Parathyroid adenoma (tissue), 2 donors: Measurements from ENCODE around the gene CTBP1.

Source experiments
- H2AFZ ChIP-seq: fragments of 300-600 bp; sonication (generic); one replicate; pipeline ENCODE4 v1.7.0; 2017; ENCODE audit warnings: antibody characterized with exemption, mild to moderate bottlenecking
- H3K27ac ChIP-seq: fragments of 300-600 bp; sonication (generic); one replicate; pipeline ENCODE4 v1.7.0; 2017
- H3K27me3 ChIP-seq: fragments of 300-600 bp; sonication (generic); one replicate; pipeline ENCODE4 v1.7.0; 2017; ENCODE audit warnings: low read length; ENCODE audit not compliant: control insufficient read depth, insufficient read depth
- H3K36me3 ChIP-seq: fragments of 300-600 bp; sonication (generic); one replicate; pipeline ENCODE4 v1.7.0; 2017; ENCODE audit warnings: low read length; ENCODE audit not compliant: control insufficient read depth, insufficient read depth
- H3K4me1 ChIP-seq: fragments of 300-600 bp; sonication (generic); one replicate; pipeline ENCODE4 v1.7.0; 2017; ENCODE audit warnings: control low read depth
- H3K4me2 ChIP-seq: fragments of 300-600 bp; sonication (generic); one replicate; pipeline ENCODE4 v1.7.0; 2017; ENCODE audit warnings: low read length
- H3K4me3 ChIP-seq: fragments of 300-600 bp; sonication (generic); one replicate; pipeline ENCODE4 v1.7.0; 2017; ENCODE audit warnings: low read depth, low read length
- H3K79me2 ChIP-seq: fragments of 300-600 bp; sonication (generic); one replicate; pipeline ENCODE4 v1.7.0; 2017; ENCODE audit warnings: control low read depth
- H3K9ac ChIP-seq: fragments of 300-600 bp; sonication (generic); one replicate; pipeline ENCODE4 v1.7.0; 2017; ENCODE audit warnings: mild to moderate bottlenecking
- H3K9me3 ChIP-seq: fragments of 300-600 bp; sonication (generic); one replicate; pipeline ENCODE4 v1.7.0; 2017; ENCODE audit warnings: low read length; ENCODE audit not compliant: control insufficient read depth
- TF ChIP-seq, protein P1 (sequence below): fragments of 300-600 bp; sonication (generic); IDR thresholded peaks from one replicate; pipeline ENCODE4 v1.7.0; 2017; ENCODE audit warnings: antibody characterized with exemption, mild to moderate bottlenecking
- donor health status: primary hyperparathyroidism.

The CTBP1 gene

DNA sequence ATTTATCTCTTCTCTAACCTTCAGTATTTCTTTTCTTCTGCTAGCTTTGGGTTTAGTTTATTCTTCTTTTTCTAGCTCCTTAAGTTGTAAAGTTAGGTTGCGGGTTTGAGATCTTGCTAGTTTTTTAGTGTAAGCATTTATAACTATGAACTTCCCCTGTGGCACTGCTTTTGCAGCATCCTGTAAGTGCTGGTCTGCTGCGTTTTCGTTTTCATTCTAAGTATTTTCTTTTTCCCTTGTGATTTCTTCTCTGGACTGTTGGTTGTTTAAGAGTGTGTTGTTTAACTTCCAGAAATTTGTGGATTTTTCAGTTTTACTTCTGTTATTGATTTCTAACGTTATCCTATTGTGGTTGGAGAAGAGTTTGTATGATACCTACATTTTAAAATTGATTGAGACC, 11.0 kb upstream of the CTBP1 start:
- Histone ChIP-seq H3K9ac (no peak overlapping the region), H3K4me1 (no peaks in the 10 kb centered on the region), H3K4me2 (no peak overlapping the region), H2AFZ (no peak overlapping the region), H3K27me3 (no peaks in the 10 kb centered on the region), H3K4me3 (no peak overlapping the region), H3K27ac (no peak overlapping the region), H3K36me3 (no peaks in the 10 kb centered on the region), H3K9me3 (no peaks in the 10 kb centered on the region), H3K79me2 (no peaks in the 10 kb centered on the region)
- TF ChIP-seq, protein P1, sequence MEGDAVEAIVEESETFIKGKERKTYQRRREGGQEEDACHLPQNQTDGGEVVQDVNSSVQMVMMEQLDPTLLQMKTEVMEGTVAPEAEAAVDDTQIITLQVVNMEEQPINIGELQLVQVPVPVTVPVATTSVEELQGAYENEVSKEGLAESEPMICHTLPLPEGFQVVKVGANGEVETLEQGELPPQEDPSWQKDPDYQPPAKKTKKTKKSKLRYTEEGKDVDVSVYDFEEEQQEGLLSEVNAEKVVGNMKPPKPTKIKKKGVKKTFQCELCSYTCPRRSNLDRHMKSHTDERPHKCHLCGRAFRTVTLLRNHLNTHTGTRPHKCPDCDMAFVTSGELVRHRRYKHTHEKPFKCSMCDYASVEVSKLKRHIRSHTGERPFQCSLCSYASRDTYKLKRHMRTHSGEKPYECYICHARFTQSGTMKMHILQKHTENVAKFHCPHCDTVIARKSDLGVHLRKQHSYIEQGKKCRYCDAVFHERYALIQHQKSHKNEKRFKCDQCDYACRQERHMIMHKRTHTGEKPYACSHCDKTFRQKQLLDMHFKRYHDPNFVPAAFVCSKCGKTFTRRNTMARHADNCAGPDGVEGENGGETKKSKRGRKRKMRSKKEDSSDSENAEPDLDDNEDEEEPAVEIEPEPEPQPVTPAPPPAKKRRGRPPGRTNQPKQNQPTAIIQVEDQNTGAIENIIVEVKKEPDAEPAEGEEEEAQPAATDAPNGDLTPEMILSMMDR, result no peak

DNA sequence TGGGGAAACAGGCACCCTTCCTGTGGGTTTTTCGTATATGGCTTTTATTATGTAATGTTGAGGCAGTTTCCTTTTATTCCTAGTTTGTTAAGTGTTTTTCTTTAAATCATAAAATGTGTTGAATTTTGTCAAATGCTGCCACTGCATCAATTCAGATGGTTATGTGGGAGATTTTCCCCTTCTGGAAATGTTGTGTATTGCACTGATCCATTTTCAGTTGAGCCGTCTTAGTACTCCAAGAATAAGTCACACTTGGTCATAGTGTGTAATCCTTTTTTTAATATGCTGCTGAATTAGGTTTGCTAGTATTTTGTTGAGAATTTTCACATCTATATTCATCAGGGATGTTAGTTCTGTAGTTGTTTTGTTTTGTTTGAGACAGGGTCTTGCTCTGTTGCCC, 9.5 kb upstream of the CTBP1 start:
- Histone ChIP-seq H3K9ac (no peak overlapping the region), H3K9me3 (no peaks in the 10 kb centered on the region), H3K27ac (no peak overlapping the region), H3K27me3 (no peaks in the 10 kb centered on the region), H3K4me2 (no peak overlapping the region), H3K36me3 (no peaks in the 10 kb centered on the region), H3K79me2 (no peaks in the 10 kb centered on the region), H3K4me3 (no peak overlapping the region), H3K4me1 (no peaks in the 10 kb centered on the region), H2AFZ (no peak overlapping the region)
- TF ChIP-seq, protein P1, result no peak

DNA sequence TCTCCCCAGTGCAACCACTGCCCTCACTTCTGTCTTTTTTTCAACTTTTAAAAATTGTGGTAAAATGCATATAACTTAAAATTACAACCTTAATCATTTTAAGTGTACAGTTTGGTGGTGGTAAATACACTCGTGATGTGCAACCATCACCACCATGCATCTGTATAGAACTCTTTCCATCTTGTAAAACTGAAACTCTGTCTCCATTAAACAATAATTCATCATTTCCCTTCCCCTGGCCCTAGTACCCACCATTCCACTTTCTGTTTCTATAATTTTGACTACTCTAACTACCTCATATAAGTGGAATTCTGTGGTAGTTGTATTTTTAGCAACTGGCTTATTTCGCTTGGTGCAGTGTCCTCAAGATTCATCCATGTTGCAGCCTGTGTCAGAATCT, 6.8 kb upstream of the CTBP1 start:
- Histone ChIP-seq H2AFZ (no peak overlapping the region), H3K4me3 (no peak overlapping the region), H3K36me3 (no peaks in the 10 kb centered on the region), H3K4me2 (no peak overlapping the region), H3K27ac (no peak overlapping the region), H3K27me3 (no peaks in the 10 kb centered on the region), H3K9ac (no peak overlapping the region), H3K4me1 (no peaks in the 10 kb centered on the region), H3K9me3 (no peaks in the 10 kb centered on the region), H3K79me2 (no peaks in the 10 kb centered on the region)
- TF ChIP-seq, protein P1, result no peak

DNA sequence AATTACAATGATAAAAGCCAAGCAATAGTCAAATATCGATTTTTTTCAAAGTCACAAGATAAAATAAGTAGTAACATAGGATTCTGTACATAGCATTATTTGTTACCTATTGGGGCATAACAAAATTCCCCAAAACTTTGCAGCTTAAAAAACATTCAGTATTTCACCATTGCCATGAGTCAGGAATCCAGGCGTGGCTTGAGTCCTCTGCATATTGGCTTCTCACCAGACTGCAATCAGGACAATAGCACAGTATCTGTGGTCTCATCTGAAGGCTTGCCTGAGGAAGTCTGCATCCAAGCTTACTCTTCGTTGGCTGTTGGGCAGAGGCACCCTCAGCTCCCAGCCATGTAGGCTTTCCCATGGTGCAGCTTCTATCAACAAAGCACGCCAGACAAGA, 6.2 kb upstream of the CTBP1 start:
- Histone ChIP-seq H3K27ac (no peak overlapping the region), H3K4me3 (no peak overlapping the region), H2AFZ (no peak overlapping the region), H3K4me2 (no peak overlapping the region), H3K79me2 (no peaks in the 10 kb centered on the region), H3K9ac (no peak overlapping the region), H3K9me3 (no peaks in the 10 kb centered on the region), H3K4me1 (no peaks in the 10 kb centered on the region), H3K36me3 (no peaks in the 10 kb centered on the region), H3K27me3 (no peaks in the 10 kb centered on the region)
- TF ChIP-seq, protein P1, result no peak

DNA sequence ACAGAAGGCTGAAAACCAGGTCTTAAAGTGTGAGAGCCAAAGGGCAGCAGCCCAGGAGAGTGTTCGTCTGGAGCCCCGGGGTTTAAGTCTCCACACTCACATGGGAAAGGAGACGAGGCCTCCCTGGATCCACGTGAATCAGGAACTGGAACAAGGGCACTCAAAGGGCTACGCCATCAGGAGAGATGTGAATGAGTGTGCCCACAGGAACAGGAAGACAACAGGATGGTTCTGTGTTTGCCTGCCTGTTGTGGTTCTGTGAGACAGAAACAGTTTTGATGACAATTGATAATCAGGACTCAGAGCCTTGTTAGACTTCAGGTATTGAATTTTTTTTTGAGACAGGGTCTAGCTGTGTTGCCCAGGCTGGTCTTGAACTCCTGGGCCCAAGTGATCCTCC, 4.9 kb upstream of the CTBP1 start:
- H3K4me1 ChIP-seq, result no peaks in the 10 kb centered on the region
- no peak overlapping the region for H3K9ac ChIP-seq
- TF ChIP-seq, protein P1, result no peak
- no peak overlapping the region for H2AFZ ChIP-seq
- H3K36me3 ChIP-seq, result no peaks in the 10 kb centered on the region
- H3K79me2 ChIP-seq, result no peaks in the 10 kb centered on the region
- H3K9me3 ChIP-seq, result no peaks in the 10 kb centered on the region
- no peak overlapping the region for H3K4me2 ChIP-seq
- H3K27ac ChIP-seq, result no peak overlapping the region
- H3K4me3 ChIP-seq, result no peak overlapping the region
- no peaks in the 10 kb centered on the region for H3K27me3 ChIP-seq
